ENCODE data around the gene CFAP53.

DNA sequence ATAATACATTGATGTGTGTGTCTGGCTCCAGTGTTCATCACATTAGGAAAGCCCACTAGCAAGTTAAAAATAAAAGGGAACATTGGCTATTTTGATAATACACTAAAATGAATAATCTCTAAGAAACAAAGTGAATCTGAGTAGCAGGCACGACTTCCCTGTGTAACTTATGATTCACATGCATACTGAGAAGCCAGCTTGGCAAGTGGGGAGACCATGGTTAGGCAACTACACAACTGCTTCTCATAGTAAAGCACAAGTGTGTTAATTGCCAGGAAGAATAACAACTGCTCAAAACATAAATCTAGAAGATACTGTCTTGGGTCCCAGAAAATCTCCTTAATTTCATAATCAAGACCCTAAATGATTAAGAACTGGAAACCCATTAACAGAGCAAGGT is 75.4 kb downstream of the CFAP53 start:
- no peak for TF ChIP-seq CEBPB (IDR thresholded peaks at IDR 0.05; ENCODE audit: low read depth, low read length)
- TF ChIP-seq, protein P1, sequence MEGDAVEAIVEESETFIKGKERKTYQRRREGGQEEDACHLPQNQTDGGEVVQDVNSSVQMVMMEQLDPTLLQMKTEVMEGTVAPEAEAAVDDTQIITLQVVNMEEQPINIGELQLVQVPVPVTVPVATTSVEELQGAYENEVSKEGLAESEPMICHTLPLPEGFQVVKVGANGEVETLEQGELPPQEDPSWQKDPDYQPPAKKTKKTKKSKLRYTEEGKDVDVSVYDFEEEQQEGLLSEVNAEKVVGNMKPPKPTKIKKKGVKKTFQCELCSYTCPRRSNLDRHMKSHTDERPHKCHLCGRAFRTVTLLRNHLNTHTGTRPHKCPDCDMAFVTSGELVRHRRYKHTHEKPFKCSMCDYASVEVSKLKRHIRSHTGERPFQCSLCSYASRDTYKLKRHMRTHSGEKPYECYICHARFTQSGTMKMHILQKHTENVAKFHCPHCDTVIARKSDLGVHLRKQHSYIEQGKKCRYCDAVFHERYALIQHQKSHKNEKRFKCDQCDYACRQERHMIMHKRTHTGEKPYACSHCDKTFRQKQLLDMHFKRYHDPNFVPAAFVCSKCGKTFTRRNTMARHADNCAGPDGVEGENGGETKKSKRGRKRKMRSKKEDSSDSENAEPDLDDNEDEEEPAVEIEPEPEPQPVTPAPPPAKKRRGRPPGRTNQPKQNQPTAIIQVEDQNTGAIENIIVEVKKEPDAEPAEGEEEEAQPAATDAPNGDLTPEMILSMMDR (conservative IDR thresholded peaks at IDR 0.05; ENCODE audit: low read depth, low read length), result no peak
- no peak for TF ChIP-seq NFE2L2 (IDR thresholded peaks at IDR 0.05; ENCODE audit: low read depth, low read length)
- no peak for TF ChIP-seq SMC3 (IDR thresholded peaks at IDR 0.05; ENCODE audit: low read depth, low read length)
